Mesenchymal stem cell (in vitro differentiated cells and primary cell): Measurements from ENCODE around the gene LMF1.

Source experiments
- DNase-seq: peaks from one replicate; pipeline ENCODE4 v3.0.0-alpha.2; 2013
- H2AFZ ChIP-seq: one replicate; pipeline ENCODE4 v1.6.1; 2013; ENCODE audit warnings: low read depth, mild to moderate bottlenecking, control low read depth, inconsistent platforms, low read length, moderate library complexity
- H2AK5ac ChIP-seq: 2 replicates; pipeline ENCODE4 v1.6.1; 2013; ENCODE audit warnings: low read length, moderate library complexity, mild to moderate bottlenecking, inconsistent platforms; ENCODE audit not compliant: severe bottlenecking
- H2BK120ac ChIP-seq: one replicate; pipeline ENCODE4 v1.6.1; 2013; ENCODE audit warnings: low read depth, mild to moderate bottlenecking, inconsistent platforms, low read length, moderate library complexity
- H2BK12ac ChIP-seq, 2 experiments: one replicate each; pipeline ENCODE4 v1.6.1; 2013; ENCODE audit warnings: inconsistent platforms in 2 of 2, low read length in 2 of 2, mild to moderate bottlenecking in 2 of 2, moderate library complexity in 2 of 2, control low read depth in 1 of 2
- H2BK15ac ChIP-seq: one replicate; pipeline ENCODE4 v1.6.1; 2013; ENCODE audit warnings: mild to moderate bottlenecking, low read depth, inconsistent platforms; ENCODE audit not compliant: poor library complexity, severe bottlenecking
- H2BK5ac ChIP-seq: 2 replicates; pipeline ENCODE4 v1.6.1; 2013; ENCODE audit warnings: low read depth, mild to moderate bottlenecking, low read length, control low read depth, inconsistent platforms; ENCODE audit not compliant: poor library complexity, severe bottlenecking
- H3K14ac ChIP-seq, 2 experiments: one replicate each; pipeline ENCODE4 v1.6.1; 2013; ENCODE audit warnings: inconsistent platforms in 2 of 2, low read length in 2 of 2, control low read depth in 1 of 2, mild to moderate bottlenecking in 1 of 2, moderate library complexity in 1 of 2
- H3K18ac ChIP-seq, 2 experiments: one replicate each; pipeline ENCODE4 v1.6.1; 2013; ENCODE audit warnings: inconsistent platforms in 2 of 2, low read length in 2 of 2, control low read depth in 1 of 2, low read depth in 1 of 2, mild to moderate bottlenecking in 1 of 2
- H3K23ac ChIP-seq, 2 experiments: one replicate each; pipeline ENCODE4 v1.6.1; 2013; ENCODE audit warnings: inconsistent platforms in 2 of 2, low read length in 2 of 2, mild to moderate bottlenecking in 2 of 2, moderate library complexity in 2 of 2, control low read depth in 1 of 2
- H3K27ac ChIP-seq: 2 replicates; pipeline ENCODE4 v1.5.1; 2013; ENCODE audit warnings: mild to moderate bottlenecking, moderate library complexity, low read length, control low read depth, inconsistent platforms; ENCODE audit not compliant: poor library complexity, severe bottlenecking
- H3K27me3 ChIP-seq, 2 experiments: 2 replicates each; pipeline versions ENCODE4 v1.6.1 to v1.7.0; 2013; ENCODE audit warnings: low read length in 2 of 2, mild to moderate bottlenecking in 2 of 2, moderate library complexity in 2 of 2, control low read depth in 1 of 2, inconsistent platforms in 1 of 2; ENCODE audit not compliant: control insufficient read depth in 1 of 2, insufficient read depth in 1 of 2
- H3K36me3 ChIP-seq, 2 experiments: 2 replicates each; pipeline versions ENCODE4 v1.6.1 to v1.7.0; 2013; ENCODE audit warnings: low read length in 2 of 2, control low read depth in 1 of 2, inconsistent platforms in 1 of 2, low read depth in 1 of 2, mild to moderate bottlenecking in 1 of 2; ENCODE audit not compliant: insufficient read depth in 2 of 2, control insufficient read depth in 1 of 2
- H3K4ac ChIP-seq, 2 experiments: one replicate each; pipeline ENCODE4 v1.6.1; 2013; ENCODE audit warnings: inconsistent platforms in 2 of 2, low read length in 2 of 2, mild to moderate bottlenecking in 2 of 2, moderate library complexity in 2 of 2, control low read depth in 1 of 2, low read depth in 1 of 2
- H3K4me1 ChIP-seq: 2 replicates; pipeline ENCODE4 v1.6.1; 2013; ENCODE audit warnings: low read depth, low read length, control low read depth; ENCODE audit not compliant: control insufficient read depth, insufficient read depth
- H3K4me2 ChIP-seq: 2 replicates; pipeline ENCODE4 v1.6.1; 2013; ENCODE audit warnings: low read length, mild to moderate bottlenecking, inconsistent platforms; ENCODE audit not compliant: poor library complexity, severe bottlenecking
- H3K4me3 ChIP-seq, 2 experiments: 2 replicates each; pipeline versions ENCODE4 v1.5.1 to v1.7.0; 2013; ENCODE audit warnings: low read length in 2 of 2, mild to moderate bottlenecking in 2 of 2, control low read depth in 1 of 2, low read depth in 1 of 2; ENCODE audit not compliant: insufficient read depth in 1 of 2
- H3K79me1 ChIP-seq: replicated peaks from 2 replicates; pipeline ENCODE4 v1.6.1; 2013; ENCODE audit warnings: mild to moderate bottlenecking, control low read depth, low read length, inconsistent platforms; ENCODE audit not compliant: poor library complexity, severe bottlenecking
- H3K9ac ChIP-seq: 2 replicates; pipeline ENCODE4 v1.7.0; 2013; ENCODE audit warnings: mild to moderate bottlenecking, low read length, moderate library complexity
- H3K9me3 ChIP-seq: 2 replicates; pipeline ENCODE4 v1.7.0; 2013; ENCODE audit warnings: mild to moderate bottlenecking, low read length; ENCODE audit not compliant: control insufficient read depth
- H4K8ac ChIP-seq: one replicate; pipeline ENCODE4 v1.6.1; 2013; ENCODE audit warnings: inconsistent platforms, mild to moderate bottlenecking, low read length, moderate library complexity
- H4K91ac ChIP-seq: one replicate; pipeline ENCODE4 v1.6.1; 2013; ENCODE audit warnings: mild to moderate bottlenecking, low read length, inconsistent platforms
- WGBS: methylation state at CpG from one replicate; pipeline ENCODE4 v1.1.7; 2013; ENCODE audit warnings: mixed read lengths; 5-methylcytosine and 5-hydroxymethylcytosine counted together

The LMF1 gene

DNA sequence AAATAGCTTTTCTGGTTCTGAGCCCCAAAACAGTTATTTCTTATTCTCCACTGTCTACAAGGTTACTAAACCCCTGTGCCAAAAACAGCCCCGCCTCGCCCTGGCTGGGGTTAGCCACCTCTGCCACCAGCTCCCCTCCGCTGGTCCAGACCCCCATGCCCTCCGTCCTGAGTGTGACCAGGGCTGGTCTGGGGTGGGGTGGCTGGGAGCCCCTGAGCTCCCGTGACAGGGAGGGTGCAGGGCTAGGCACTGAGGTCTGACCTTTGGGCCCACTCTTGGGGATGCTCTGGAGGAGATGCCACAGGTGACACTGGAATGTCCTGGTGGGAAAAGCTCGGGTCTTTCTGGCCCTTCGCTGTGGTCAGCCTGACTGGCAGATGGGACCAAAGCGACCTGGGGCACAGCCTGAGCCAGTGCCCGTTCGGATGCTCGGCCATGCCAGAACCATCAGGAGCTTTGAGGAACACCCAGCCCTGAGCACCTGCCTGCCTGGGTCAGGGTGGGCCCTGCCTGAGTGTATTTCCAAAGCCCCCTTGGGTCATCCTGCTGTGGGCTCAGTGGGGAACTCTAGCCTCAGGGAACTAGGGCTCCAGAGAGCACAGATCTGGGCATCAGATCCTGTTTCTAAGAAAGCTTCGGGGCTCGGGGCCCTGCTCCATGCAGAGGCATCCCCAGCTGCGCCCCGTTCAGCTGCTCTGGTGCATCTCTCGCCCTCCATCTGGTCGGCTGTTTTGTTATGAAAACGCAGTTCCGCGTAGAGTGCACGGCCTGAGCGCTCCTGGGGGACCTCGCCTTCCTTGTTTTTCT, 98.1 kb downstream of the LMF1 start:
- Histone ChIP-seq H4K91ac (no peak overlapping the region), H4K8ac (no peak overlapping the region), H2BK5ac (no peak overlapping the region), H3K23ac (no peak overlapping the region), H3K4ac (no peak overlapping the region), H2AK5ac (no peak overlapping the region), H3K14ac (no peak overlapping the region), H2BK120ac (no peak overlapping the region), H2AFZ (no peak overlapping the region), H3K4me1 (no peaks in the 10 kb centered on the region), H3K79me1 (no peaks in the 10 kb centered on the region), H2BK15ac (no peak overlapping the region), H3K27ac (no peak overlapping the region), H3K9ac (no peak overlapping the region), H3K9me3 (no peaks in the 10 kb centered on the region), H2BK12ac (no peak overlapping the region), H3K27me3 (no peaks in the 10 kb centered on the region), H3K36me3 (peaks cover 5 to 20% of the 10 kb centered on the region in 2 experiments), H3K4me2 (no peak overlapping the region), H3K4me3 (no peak overlapping the region), H3K18ac (no peak overlapping the region)
- 82% methylated on average over 23 of the region's 23 CpGs for WGBS
- DNase-seq = no peak

DNA sequence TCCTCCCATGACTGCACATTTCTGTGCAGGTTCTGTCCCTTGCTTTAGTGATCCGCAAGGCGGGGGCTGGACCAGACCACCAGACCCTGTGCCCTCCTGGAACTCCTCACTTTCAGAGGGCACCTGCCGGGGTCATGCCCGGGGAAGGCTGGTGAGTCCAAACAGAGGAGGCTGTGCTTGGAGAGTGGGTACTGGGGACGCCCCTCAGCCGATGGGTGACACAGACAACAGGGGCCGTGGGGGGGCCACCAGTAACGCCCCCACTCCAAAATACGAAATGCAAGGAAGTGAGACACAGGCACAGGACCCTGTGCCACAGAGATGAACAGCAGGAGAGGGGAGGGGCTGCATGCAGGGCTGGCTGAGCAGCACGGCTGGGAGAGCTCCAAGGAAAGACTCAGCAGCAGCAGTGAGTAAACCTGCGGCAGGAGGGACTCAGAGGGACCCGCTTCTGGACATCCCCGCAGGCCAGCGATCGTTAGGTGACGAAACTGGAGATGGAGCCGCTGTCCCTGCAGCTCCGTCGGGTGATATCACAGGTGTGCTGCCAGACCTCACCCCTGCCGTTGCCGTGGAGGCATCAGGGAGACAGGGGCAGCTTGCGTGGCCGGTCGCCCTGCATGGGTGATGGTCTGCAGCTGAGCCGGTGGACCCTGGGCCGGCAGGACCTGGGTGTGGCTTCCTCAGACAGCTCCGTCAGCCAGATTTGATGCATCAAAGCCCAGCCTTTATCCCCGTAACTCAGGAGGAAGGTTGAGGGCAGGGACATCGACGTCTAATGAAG, 99.0 kb downstream of the LMF1 start:
- H3K9me3 ChIP-seq = no peaks in the 10 kb centered on the region
- H3K9ac ChIP-seq = no peak overlapping the region
- no peak overlapping the region for H3K4me3 ChIP-seq
- no peaks in the 10 kb centered on the region for H3K4me1 ChIP-seq
- H4K91ac ChIP-seq = no peak overlapping the region
- no peak overlapping the region for H3K14ac ChIP-seq
- no peak overlapping the region for H2BK15ac ChIP-seq
- no peak overlapping the region for H3K4ac ChIP-seq
- H3K27ac ChIP-seq = no peak overlapping the region
- H2BK5ac ChIP-seq = no peak overlapping the region
- no peak overlapping the region for H2BK12ac ChIP-seq
- H3K4me2 ChIP-seq = no peak overlapping the region
- 87% methylated on average over 30 of the region's 30 CpGs for WGBS
- no peak overlapping the region for H2AK5ac ChIP-seq
- H2BK120ac ChIP-seq = no peak overlapping the region
- H3K27me3 ChIP-seq = no peaks in the 10 kb centered on the region
- no peaks in the 10 kb centered on the region for H3K79me1 ChIP-seq
- H4K8ac ChIP-seq = no peak overlapping the region
- H2AFZ ChIP-seq = no peak overlapping the region
- no peak for DNase-seq
- no peak overlapping the region for H3K18ac ChIP-seq
- no peak overlapping the region for H3K23ac ChIP-seq
- peaks cover 9 to 20% of the 10 kb centered on the region in 2 experiments for H3K36me3 ChIP-seq

DNA sequence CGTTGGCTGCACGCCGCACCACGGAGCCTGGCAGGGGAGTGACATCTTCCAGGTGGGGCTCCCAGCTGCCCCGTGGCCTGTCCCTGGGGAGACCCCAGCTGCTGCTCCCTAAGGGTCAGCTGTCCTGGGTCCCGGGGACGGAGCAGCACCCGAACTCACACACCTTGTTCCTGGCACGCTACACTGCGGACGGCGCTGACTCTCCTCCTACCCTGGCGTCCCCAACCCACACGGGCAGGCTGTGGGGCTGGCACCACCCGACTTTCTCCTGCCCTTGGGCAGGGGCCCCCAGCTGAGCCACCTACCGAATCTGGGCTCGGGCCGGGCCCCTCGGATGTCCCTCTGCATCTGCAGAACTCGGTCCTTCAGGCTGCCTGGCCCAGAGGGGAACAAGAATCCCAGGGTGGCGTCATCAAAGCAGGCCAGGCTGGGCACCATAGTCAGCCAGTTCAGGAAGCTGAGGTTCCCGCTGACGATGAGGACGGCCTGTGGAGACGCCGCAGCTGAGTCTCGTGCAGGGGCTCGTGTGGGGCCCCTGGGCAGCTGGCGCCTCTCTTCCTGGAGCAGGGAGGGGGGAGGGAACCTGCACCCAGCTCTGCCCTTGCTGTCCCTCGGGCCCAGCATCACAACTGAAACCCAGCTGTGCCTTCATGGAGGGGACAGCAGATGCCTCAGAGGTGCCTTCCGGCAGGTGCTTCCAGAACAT, 99.8 kb downstream of the LMF1 start:
- H3K9ac ChIP-seq = no peak overlapping the region
- no peak overlapping the region for H2AFZ ChIP-seq
- H2BK5ac ChIP-seq = no peak overlapping the region
- no peaks in the 10 kb centered on the region for H3K79me1 ChIP-seq
- H3K14ac ChIP-seq = no peak overlapping the region
- H2BK120ac ChIP-seq = no peak overlapping the region
- no peak overlapping the region for H3K23ac ChIP-seq
- H3K36me3 ChIP-seq = peaks cover 13 to 20% of the 10 kb centered on the region in 2 experiments
- no peaks in the 10 kb centered on the region for H3K9me3 ChIP-seq
- H3K4me3 ChIP-seq = no peak overlapping the region
- no peaks in the 10 kb centered on the region for H3K27me3 ChIP-seq
- WGBS = 90% methylated on average over 31 of the region's 31 CpGs
- no peak overlapping the region for H4K8ac ChIP-seq
- no peak overlapping the region for H3K4me2 ChIP-seq
- H3K4me1 ChIP-seq = no peaks in the 10 kb centered on the region
- no peak overlapping the region for H4K91ac ChIP-seq
- H2BK15ac ChIP-seq = no peak overlapping the region
- no peak overlapping the region for H3K27ac ChIP-seq
- H2AK5ac ChIP-seq = no peak overlapping the region
- H3K18ac ChIP-seq = no peak overlapping the region
- no peak for DNase-seq
- no peak overlapping the region for H3K4ac ChIP-seq
- H2BK12ac ChIP-seq = no peak overlapping the region
